ENCODE measurements around the gene NUMB.

NUMB gene

DNA sequence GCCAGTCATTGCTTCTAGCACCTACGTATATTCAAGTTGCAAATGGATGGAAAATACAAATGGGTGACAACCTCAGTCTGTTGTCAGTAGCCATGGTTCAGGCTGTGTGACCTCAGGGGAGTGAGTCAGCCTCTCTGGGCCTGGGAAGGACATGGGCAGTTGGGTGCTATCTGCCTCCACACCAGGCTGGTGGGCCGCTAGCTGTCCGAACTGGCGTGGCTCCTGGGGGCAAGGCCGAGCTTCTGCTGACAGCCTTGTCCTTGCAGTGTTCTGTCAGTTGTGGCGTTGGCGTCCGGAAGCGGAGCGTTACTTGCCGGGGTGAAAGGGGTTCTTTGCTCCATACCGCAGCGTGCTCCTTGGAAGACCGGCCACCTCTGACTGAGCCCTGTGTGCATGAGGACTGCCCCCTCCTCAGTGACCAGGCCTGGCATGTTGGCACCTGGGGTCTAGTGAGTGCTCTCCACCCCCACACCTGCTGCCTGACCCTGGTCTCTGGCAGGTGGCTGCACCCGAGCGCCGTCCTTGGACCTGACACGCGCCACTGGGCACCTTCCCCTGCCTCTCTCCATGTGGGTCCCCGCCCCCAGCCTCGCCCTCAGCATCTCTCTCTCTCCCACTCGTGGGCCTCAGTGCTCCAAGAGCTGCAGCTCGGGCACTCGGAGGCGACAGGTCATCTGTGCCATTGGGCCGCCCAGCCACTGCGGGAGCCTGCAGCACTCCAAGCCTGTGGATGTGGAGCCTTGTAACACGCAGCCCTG lies 203.9 kb downstream of the NUMB start:
- no peak overlapping the region for H3K27ac ChIP-seq
- TF ChIP-seq ZFX (IDR thresholded peaks at IDR 0.05; ENCODE audit: borderline replicate concordance): no peak
- TF ChIP-seq, protein P1, sequence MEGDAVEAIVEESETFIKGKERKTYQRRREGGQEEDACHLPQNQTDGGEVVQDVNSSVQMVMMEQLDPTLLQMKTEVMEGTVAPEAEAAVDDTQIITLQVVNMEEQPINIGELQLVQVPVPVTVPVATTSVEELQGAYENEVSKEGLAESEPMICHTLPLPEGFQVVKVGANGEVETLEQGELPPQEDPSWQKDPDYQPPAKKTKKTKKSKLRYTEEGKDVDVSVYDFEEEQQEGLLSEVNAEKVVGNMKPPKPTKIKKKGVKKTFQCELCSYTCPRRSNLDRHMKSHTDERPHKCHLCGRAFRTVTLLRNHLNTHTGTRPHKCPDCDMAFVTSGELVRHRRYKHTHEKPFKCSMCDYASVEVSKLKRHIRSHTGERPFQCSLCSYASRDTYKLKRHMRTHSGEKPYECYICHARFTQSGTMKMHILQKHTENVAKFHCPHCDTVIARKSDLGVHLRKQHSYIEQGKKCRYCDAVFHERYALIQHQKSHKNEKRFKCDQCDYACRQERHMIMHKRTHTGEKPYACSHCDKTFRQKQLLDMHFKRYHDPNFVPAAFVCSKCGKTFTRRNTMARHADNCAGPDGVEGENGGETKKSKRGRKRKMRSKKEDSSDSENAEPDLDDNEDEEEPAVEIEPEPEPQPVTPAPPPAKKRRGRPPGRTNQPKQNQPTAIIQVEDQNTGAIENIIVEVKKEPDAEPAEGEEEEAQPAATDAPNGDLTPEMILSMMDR (IDR thresholded peaks at IDR 0.05): no peak

DNA sequence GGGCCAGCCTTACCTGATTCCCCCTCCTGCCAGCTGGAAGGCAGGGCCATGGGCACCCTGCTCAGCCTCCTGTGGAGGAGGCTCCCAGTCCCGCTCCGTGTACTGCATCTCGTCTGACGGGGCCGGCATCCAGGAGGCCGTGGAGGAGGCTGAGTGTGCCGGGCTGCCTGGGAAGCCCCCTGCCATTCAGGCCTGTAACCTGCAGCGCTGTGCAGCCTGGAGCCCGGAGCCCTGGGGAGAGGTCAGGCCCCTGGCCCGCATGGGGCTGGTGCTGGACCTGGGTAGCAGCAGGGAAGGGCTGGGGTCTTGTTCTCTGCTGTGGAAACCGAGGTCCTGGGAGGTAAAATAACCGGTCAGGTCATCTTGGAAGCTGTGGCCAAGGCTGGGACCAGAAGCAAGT lies 204.6 kb downstream of the NUMB start:
- TF ChIP-seq, protein P1 (IDR thresholded peaks at IDR 0.05): no peak
- no peak for TF ChIP-seq ZFX (IDR thresholded peaks at IDR 0.05; ENCODE audit: borderline replicate concordance)
- H3K27ac ChIP-seq: no peak overlapping the region

DNA sequence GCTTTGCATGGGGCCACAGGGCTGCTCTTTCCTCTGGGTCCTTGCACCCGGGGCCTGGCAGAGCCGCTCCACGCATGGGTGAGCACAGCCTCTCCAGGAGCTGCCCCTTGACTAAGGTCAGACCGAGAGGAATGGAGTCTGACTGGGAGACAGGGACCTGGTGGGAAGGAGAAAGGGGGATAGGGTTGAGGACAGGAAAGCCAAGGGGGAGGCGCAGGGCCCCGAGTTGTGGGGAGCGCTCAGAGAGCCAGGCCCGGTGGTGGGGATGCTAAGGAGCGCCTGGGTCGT lies 205.1 kb downstream of the NUMB start:
- H3K27ac ChIP-seq: no peak overlapping the region
- TF ChIP-seq, protein P1 (IDR thresholded peaks at IDR 0.05): no peak
- no peak for TF ChIP-seq ZFX (IDR thresholded peaks at IDR 0.05; ENCODE audit: borderline replicate concordance)

DNA sequence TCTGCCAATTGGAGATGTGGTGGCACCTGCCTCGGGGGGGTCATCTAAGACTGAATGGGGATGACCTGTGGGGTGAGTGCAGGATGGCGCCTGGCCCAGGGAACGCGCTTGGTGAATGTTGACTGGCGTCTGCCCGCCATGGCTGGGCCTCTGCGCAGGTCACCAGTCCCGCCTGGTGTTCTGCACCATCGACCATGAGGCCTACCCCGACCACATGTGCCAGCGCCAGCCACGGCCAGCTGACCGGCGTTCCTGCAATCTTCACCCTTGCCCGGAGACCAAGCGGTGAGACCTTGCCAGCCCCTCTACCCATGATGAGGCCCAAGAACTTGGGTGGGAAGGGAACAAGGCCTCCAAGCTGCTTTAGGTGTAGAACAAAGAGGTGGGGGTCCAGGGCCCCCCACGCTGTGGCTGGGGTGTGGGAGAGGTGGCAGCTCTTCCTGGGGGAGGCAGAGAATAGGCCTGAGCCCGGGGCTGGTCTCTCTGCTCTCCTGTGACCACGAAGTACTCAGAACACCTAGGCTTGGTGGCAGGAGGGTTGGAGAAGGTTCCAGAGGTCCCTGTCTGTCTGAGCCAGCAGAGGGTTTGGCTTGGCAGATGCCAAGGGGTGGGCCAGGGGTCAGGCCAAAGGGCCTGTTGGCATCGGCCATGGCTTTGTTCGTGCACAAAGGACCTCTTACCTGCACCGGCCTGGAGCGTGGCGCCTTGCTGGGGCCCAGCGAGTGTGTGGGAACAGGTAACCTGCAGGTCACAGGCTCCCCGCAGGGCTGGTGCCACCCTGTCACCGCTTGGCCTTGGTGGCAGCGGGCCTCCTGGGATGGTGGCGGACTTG lies 205.6 kb downstream of the NUMB start:
- H3K27ac ChIP-seq: no peak overlapping the region
- TF ChIP-seq, protein P1 (IDR thresholded peaks at IDR 0.05): no peak
- TF ChIP-seq ZFX (IDR thresholded peaks at IDR 0.05; ENCODE audit: borderline replicate concordance): no peak

DNA sequence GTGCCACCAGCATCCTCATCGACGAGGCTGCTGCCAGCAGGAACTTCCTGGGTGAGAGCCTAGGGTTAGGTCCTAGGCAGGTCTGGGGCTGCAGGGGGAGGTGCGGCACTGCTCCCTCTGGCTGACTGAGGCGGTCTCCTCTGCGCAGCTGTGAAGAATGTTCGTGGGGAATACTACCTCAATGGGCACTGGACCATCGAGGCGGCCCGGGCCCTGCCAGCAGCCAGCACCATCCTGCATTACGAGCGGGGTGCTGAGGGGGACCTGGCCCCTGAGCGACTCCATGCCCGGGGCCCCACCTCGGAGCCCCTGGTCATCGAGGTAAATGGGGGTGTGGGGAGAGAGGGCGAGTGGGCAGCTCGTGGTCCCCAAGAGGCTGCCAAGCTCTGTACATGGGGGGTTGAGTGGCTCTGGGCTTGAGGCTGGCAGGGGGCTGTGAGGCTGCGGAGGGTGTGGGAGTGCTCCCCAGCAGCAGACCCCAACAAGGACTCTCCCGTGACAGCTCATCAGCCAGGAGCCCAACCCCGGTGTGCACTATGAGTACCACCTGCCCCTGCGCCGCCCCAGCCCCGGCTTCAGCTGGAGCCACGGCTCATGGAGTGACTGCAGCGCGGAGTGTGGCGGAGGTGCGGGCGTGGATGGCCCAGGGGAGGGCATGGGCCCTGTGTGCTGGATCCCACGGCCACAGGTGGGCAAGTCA lies 206.7 kb downstream of the NUMB start:
- H3K27ac ChIP-seq: no peak overlapping the region
- TF ChIP-seq, protein P1 (IDR thresholded peaks at IDR 0.05): no peak
- no peak for TF ChIP-seq ZFX (IDR thresholded peaks at IDR 0.05; ENCODE audit: borderline replicate concordance)

DNA sequence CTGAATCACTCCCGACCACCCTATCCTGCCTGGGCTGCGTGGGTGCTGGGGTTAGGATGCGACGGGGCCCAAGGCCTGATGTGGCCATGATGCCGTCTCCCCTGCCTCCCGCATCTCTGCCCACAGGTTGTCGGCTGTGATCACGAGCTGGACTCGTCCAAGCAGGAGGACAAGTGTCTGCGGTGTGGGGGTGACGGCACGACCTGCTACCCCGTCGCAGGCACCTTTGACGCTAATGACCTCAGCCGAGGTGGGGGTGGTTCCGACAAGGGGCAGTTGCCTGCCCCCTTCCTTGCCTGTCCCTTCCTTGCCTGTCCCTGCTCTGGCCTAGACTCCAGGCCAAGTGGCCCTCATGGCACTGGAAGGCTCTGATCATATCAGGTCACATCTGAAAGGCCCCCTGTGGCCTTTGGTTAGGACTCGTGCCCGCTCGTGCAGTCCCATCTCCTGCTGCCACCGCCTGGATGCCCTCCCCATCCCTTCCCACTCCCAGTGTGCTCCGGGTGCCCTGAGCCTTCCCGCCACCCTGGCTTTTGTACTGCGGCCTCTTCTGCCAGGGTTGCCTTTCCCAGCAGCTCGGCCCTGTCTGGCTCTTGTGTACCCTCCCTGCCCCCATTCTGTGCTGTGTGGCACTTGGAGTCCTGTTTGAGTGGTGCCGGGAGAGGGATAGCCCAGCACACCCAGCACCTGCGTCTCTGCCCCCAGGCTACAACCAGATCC lies 207.4 kb downstream of the NUMB start:
- TF ChIP-seq, protein P1 (IDR thresholded peaks at IDR 0.05): no peak
- no peak for TF ChIP-seq ZFX (IDR thresholded peaks at IDR 0.05; ENCODE audit: borderline replicate concordance)
- no peak overlapping the region for H3K27ac ChIP-seq
